SU-DHL-6 (cell line): ENCODE measurements around the gene FRMPD1.

Source experiments
- H2AFZ ChIP-seq: fragments of 200-600 bp; sonication (generic); 2 replicates; pipeline ENCODE4 v1.6.1; 2014; ENCODE audit warnings: low read depth, mild to moderate bottlenecking, moderate library complexity, mixed read lengths, antibody characterized with exemption, low read length; ENCODE audit not compliant: severe bottlenecking
- H3F3A ChIP-seq: fragments of 200-600 bp; shearing (Covaris generic); 2 replicates; pipeline ENCODE4 v1.6.0; 2016; ENCODE audit warnings: antibody characterized with exemption, mild to moderate bottlenecking; ENCODE audit not compliant: insufficient read depth
- H3K27ac ChIP-seq: fragments of 200-600 bp; sonication (generic); 2 replicates; pipeline ENCODE4 v1.5.1; 2016; ENCODE audit warnings: low read depth, mild to moderate bottlenecking, low read length, moderate library complexity, mixed read lengths
- H3K27me3 ChIP-seq: fragments of 200-600 bp; sonication (generic), shearing (Covaris generic); 2 replicates; pipeline ENCODE4 v1.6.0; 2014; ENCODE audit warnings: mild to moderate bottlenecking, low read length
- H3K36me3 ChIP-seq: fragments of 200-600 bp; sonication (generic); 2 replicates; pipeline ENCODE4 v1.6.1; 2014; ENCODE audit warnings: mild to moderate bottlenecking, low read length, mixed read lengths
- H3K4me2 ChIP-seq: fragments of 300-600, 200-600 bp; shearing (Covaris generic), sonication (generic); 2 replicates; pipeline ENCODE4 v1.6.0; 2014; ENCODE audit warnings: low read length, low read depth, mild to moderate bottlenecking; ENCODE audit not compliant: poor library complexity, severe bottlenecking
- H3K4me3 ChIP-seq: fragments of 200-600 bp; sonication (generic); 2 replicates; pipeline ENCODE4 v1.5.1; 2014; ENCODE audit warnings: antibody characterized with exemption, low read length, mild to moderate bottlenecking, mixed read lengths; ENCODE audit not compliant: insufficient read depth, poor library complexity, severe bottlenecking
- H3K79me2 ChIP-seq: fragments of 200-600 bp; sonication (generic); 2 replicates; pipeline ENCODE4 v1.6.1; 2014; ENCODE audit warnings: mild to moderate bottlenecking, low read length, moderate library complexity; ENCODE audit not compliant: insufficient read depth
- H3K9ac ChIP-seq: fragments of 200-600 bp; sonication (generic); 2 replicates; pipeline ENCODE4 v1.7.0; 2014; ENCODE audit warnings: mild to moderate bottlenecking, low read length
- H3K9me2 ChIP-seq: fragments of 200-600 bp; sonication (generic); replicated peaks from 2 replicates; pipeline ENCODE4 v1.6.1; 2014; ENCODE audit warnings: low read length; ENCODE audit not compliant: insufficient read depth
- H3K9me3 ChIP-seq: fragments of 200-600 bp; sonication (generic); 2 replicates; pipeline ENCODE4 v1.6.1; 2014; ENCODE audit warnings: low read length, mixed read lengths; ENCODE audit not compliant: insufficient read depth
- H4K20me1 ChIP-seq: fragments of 200-600 bp; sonication (generic); 2 replicates; pipeline ENCODE4 v1.6.1; 2014; ENCODE audit warnings: low read depth, mild to moderate bottlenecking, antibody characterized with exemption, low read length, moderate library complexity, mixed read lengths
- EZH2phosphoT487 ChIP-seq: fragments of 200-600 bp; sonication (generic), shearing (Covaris generic); conservative IDR thresholded peaks from 2 replicates; pipeline ENCODE4 v1.6.1; 2018; ENCODE audit warnings: mild to moderate bottlenecking, antibody characterized with exemption, low read length, moderate library complexity, mixed read lengths
- TF ChIP-seq, protein P1 (sequence below): fragments of 200-600 bp; sonication (generic); IDR thresholded peaks from one replicate; pipeline ENCODE4 v1.5.1; 2017; ENCODE audit warnings: antibody characterized with exemption, mild to moderate bottlenecking, low read length, moderate library complexity; ENCODE audit not compliant: insufficient read depth, poor library complexity, severe bottlenecking

Gene FRMPD1

GRCh38 chr9:37696528-37696927 lies 45.8 kb downstream of the FRMPD1 start:
- H3K79me2 ChIP-seq, result no peaks in the 10 kb centered on the region
- no peaks in the 10 kb centered on the region for H3K9me3 ChIP-seq
- no peaks in the 10 kb centered on the region for H3F3A ChIP-seq
- H3K27ac ChIP-seq, result no peak overlapping the region
- no peaks in the 10 kb centered on the region for H3K9me2 ChIP-seq
- no peak overlapping the region for H3K4me2 ChIP-seq
- TF ChIP-seq, protein P1, sequence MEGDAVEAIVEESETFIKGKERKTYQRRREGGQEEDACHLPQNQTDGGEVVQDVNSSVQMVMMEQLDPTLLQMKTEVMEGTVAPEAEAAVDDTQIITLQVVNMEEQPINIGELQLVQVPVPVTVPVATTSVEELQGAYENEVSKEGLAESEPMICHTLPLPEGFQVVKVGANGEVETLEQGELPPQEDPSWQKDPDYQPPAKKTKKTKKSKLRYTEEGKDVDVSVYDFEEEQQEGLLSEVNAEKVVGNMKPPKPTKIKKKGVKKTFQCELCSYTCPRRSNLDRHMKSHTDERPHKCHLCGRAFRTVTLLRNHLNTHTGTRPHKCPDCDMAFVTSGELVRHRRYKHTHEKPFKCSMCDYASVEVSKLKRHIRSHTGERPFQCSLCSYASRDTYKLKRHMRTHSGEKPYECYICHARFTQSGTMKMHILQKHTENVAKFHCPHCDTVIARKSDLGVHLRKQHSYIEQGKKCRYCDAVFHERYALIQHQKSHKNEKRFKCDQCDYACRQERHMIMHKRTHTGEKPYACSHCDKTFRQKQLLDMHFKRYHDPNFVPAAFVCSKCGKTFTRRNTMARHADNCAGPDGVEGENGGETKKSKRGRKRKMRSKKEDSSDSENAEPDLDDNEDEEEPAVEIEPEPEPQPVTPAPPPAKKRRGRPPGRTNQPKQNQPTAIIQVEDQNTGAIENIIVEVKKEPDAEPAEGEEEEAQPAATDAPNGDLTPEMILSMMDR, result no peak
- no peak for TF ChIP-seq EZH2phosphoT487
- no peak overlapping the region for H3K9ac ChIP-seq
- no peaks in the 10 kb centered on the region for H3K36me3 ChIP-seq
- H2AFZ ChIP-seq, result no peak overlapping the region
- no peaks in the 10 kb centered on the region for H4K20me1 ChIP-seq
- no peak overlapping the region for H3K4me3 ChIP-seq
- H3K27me3 ChIP-seq, result no peaks in the 10 kb centered on the region

- no peak for TF ChIP-seq EZH2phosphoT487
- TF ChIP-seq, protein P1, result no peak
- no peaks in the 10 kb centered on the region for H3K79me2 ChIP-seq
- no peak overlapping the region for H3K9ac ChIP-seq
- H3K9me3 ChIP-seq, result no peaks in the 10 kb centered on the region
- no peaks in the 10 kb centered on the region for H3K36me3 ChIP-seq
- H3K4me2 ChIP-seq, result no peak overlapping the region
- no peaks in the 10 kb centered on the region for H3K27me3 ChIP-seq
- H3F3A ChIP-seq, result no peaks in the 10 kb centered on the region
- H3K4me3 ChIP-seq, result no peak overlapping the region
- H4K20me1 ChIP-seq, result no peaks in the 10 kb centered on the region
- no peak overlapping the region for H3K27ac ChIP-seq
- H3K9me2 ChIP-seq, result no peaks in the 10 kb centered on the region
- no peak overlapping the region for H2AFZ ChIP-seq
Measured at GRCh38 chr9:37700131-37700530, 49.4 kb downstream of the FRMPD1 start.

DNA sequence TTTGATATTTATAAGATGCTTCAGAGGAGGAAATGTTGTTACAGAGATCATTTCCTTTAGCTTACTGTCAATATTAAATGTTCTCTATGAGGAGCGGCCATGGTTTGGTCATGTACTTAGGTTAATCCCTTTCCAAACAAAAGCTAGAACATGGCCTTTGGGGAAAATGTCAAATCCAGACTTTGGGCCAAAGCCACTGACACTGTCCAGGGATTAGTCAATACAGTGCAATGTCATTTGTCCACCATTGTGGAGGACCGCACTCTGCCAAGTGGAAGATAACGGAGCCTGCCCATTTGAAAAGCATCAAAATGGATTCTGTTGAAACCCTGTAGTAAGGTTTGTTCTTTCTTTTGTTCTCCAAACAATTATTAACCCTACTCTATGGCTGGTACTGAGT lies 50.1 kb downstream of the FRMPD1 start:
- H3K4me2 ChIP-seq, result no peak overlapping the region
- no peak overlapping the region for H3K9ac ChIP-seq
- no peaks in the 10 kb centered on the region for H3F3A ChIP-seq
- H3K27ac ChIP-seq, result no peak overlapping the region
- no peaks in the 10 kb centered on the region for H3K27me3 ChIP-seq
- no peak overlapping the region for H3K4me3 ChIP-seq
- H3K9me3 ChIP-seq, result no peaks in the 10 kb centered on the region
- H3K36me3 ChIP-seq, result no peaks in the 10 kb centered on the region
- H2AFZ ChIP-seq, result no peak overlapping the region
- TF ChIP-seq, protein P1, result no peak
- no peak for TF ChIP-seq EZH2phosphoT487
- H3K79me2 ChIP-seq, result no peaks in the 10 kb centered on the region
- H3K9me2 ChIP-seq, result no peaks in the 10 kb centered on the region
- no peaks in the 10 kb centered on the region for H4K20me1 ChIP-seq

- Histone ChIP-seq H3K9me3 (no peaks in the 10 kb centered on the region), H2AFZ (no peak overlapping the region)
Measured at GRCh38 chr9:37705787-37706186, 55.0 kb downstream of the FRMPD1 start.

More at GRCh38 chr9:37705787-37706186, 55.0 kb downstream of the FRMPD1 start:
- H3K79me2 ChIP-seq, result no peaks in the 10 kb centered on the region
- H3F3A ChIP-seq, result no peaks in the 10 kb centered on the region
- H3K27ac ChIP-seq, result no peak overlapping the region
- H3K4me3 ChIP-seq, result no peak overlapping the region
- no peaks in the 10 kb centered on the region; the same call in 1 of the 2 replicates for H3K27me3 ChIP-seq
- no peak overlapping the region for H3K9ac ChIP-seq
- no peaks in the 10 kb centered on the region for H3K36me3 ChIP-seq
- H3K4me2 ChIP-seq, result no peak overlapping the region
- no peaks in the 10 kb centered on the region for H3K9me2 ChIP-seq
- TF ChIP-seq, protein P1, result no peak
- no peak for TF ChIP-seq EZH2phosphoT487
- H4K20me1 ChIP-seq, result no peaks in the 10 kb centered on the region
